BE2C (cell line): ENCODE results near the gene CD79B.

Experiments used
- DNase-seq: peaks from one replicate; pipeline ENCODE4 v3.0.0-alpha.2; 2020
- H3K27me3 ChIP-seq: fragments of 250-450 bp; sonication (Bioruptor Pico); 2 replicates; pipeline ENCODE4 v1.5.1; 2020; ENCODE audit warnings: mild to moderate bottlenecking
- H3K36me3 ChIP-seq: fragments of 250-450 bp; sonication (Bioruptor Pico); 2 replicates; pipeline ENCODE4 v1.5.1; 2020; ENCODE audit warnings: mild to moderate bottlenecking
- H3K4me1 ChIP-seq: fragments of 250-450 bp; sonication (Bioruptor Pico); 2 replicates; pipeline ENCODE4 v1.5.1; 2020
- H3K4me3 ChIP-seq: 2 replicates; pipeline ENCODE4 v1.5.1; 2011; ENCODE audit warnings: low read depth, low read length
- H3K9me3 ChIP-seq: fragments of 250-450 bp; sonication (Bioruptor Pico); 2 replicates; pipeline ENCODE4 v1.5.1; 2020
- CTCF ChIP-seq: IDR thresholded peaks from 2 replicates; pipeline ENCODE4 v1.5.1; 2012; ENCODE audit warnings: mild to moderate bottlenecking, low read depth, low read length

CD79B gene

GRCh38 chr17:63963123-63963522 is 31.0 kb upstream of the CD79B start:
- peaks cover 3% of the 10 kb centered on the region; the same call in 1 of the 2 replicates for H3K4me1 ChIP-seq
- H3K4me3 ChIP-seq: no peak overlapping the region
- no peaks in the 10 kb centered on the region for H3K27me3 ChIP-seq
- no peak for TF ChIP-seq CTCF
- no peaks in the 10 kb centered on the region for H3K36me3 ChIP-seq
- H3K9me3 ChIP-seq: no peaks in the 10 kb centered on the region
- no peak for DNase-seq

GRCh38 chr17:63962298-63962744 is 30.2 kb upstream of the CD79B start:
- TF ChIP-seq CTCF: no peak
- DNase-seq: no peak
- Histone ChIP-seq H3K4me1 (peaks cover 3% of the 10 kb centered on the region; the same call in 1 of the 2 replicates), H3K9me3 (no peaks in the 10 kb centered on the region), H3K27me3 (no peaks in the 10 kb centered on the region), H3K36me3 (no peaks in the 10 kb centered on the region), H3K4me3 (no peak overlapping the region)

- H3K36me3 ChIP-seq: no peaks in the 10 kb centered on the region
- TF ChIP-seq CTCF: no peak
- peak overlapping the region; percentile 38; the same call in 1 of the 2 replicates for H3K4me3 ChIP-seq
- H3K4me1 ChIP-seq: peaks cover 3% of the 10 kb centered on the region; the same call in 1 of the 2 replicates
- peak; percentile 98 for DNase-seq
- H3K9me3 ChIP-seq: no peaks in the 10 kb centered on the region
- no peaks in the 10 kb centered on the region for H3K27me3 ChIP-seq
These were observed 29.5 kb upstream of the CD79B start for GRCh38 chr17:63961355-63962212.

GRCh38 chr17:63960430-63960829 is 28.3 kb upstream of the CD79B start:
- DNase-seq: no peak
- Histone ChIP-seq H3K36me3 (no peaks in the 10 kb centered on the region), H3K4me1 (peaks cover 3% of the 10 kb centered on the region; the same call in 1 of the 2 replicates), H3K9me3 (no peaks in the 10 kb centered on the region), H3K4me3 (no peak overlapping the region), H3K27me3 (no peaks in the 10 kb centered on the region)
- TF ChIP-seq CTCF: no peak

GRCh38 chr17:63960006-63960405 is 27.9 kb upstream of the CD79B start:
- Histone ChIP-seq H3K4me3 (no peak overlapping the region), H3K27me3 (no peaks in the 10 kb centered on the region), H3K4me1 (peaks cover 3% of the 10 kb centered on the region; the same call in 1 of the 2 replicates), H3K9me3 (no peaks in the 10 kb centered on the region), H3K36me3 (no peaks in the 10 kb centered on the region)
- no peak for TF ChIP-seq CTCF
- no peak for DNase-seq

GRCh38 chr17:63956296-63956920 is 24.3 kb upstream of the CD79B start:
- H3K9me3 ChIP-seq: no peaks in the 10 kb centered on the region
- H3K4me3 ChIP-seq: no peak overlapping the region
- no peaks in the 10 kb centered on the region for H3K36me3 ChIP-seq
- no peaks in the 10 kb centered on the region for H3K27me3 ChIP-seq
- no peak for TF ChIP-seq CTCF
- no peaks in the 10 kb centered on the region for H3K4me1 ChIP-seq
- DNase-seq: no peak
